Neural crest cell (in vitro differentiated cells): ENCODE results near the gene OR5M10. TPM values are rescaled to one million over a fixed set of nuclear protein-coding genes. Genes with fewer than 3 reads are reported as not detected.

Source experiments
- DNase-seq: peaks from one replicate; pipeline ENCODE4 v3.0.0; 2021; ENCODE audit warnings: low read depth, mixed read lengths, low spot score
- H3K27ac Mint-ChIP-seq: one replicate; pipeline ENCODE4 v1.8.0; 2021; ENCODE audit warnings: mild to moderate bottlenecking, mixed read lengths; ENCODE audit not compliant: unreplicated experiment
- H3K27me3 Mint-ChIP-seq: 2 replicates; pipeline ENCODE4 v1.8.0; 2021; ENCODE audit warnings: low read depth, mild to moderate bottlenecking, mixed read lengths
- H3K36me3 Mint-ChIP-seq: 2 replicates; pipeline ENCODE4 v1.8.0; 2021; ENCODE audit warnings: low read depth, mild to moderate bottlenecking, mixed read lengths
- H3K4me1 Mint-ChIP-seq: 2 replicates; pipeline ENCODE4 v1.8.0; 2021; ENCODE audit warnings: mixed read lengths
- H3K4me3 Mint-ChIP-seq: one replicate; pipeline ENCODE4 v1.8.0; 2021; ENCODE audit warnings: mild to moderate bottlenecking, mixed read lengths
- H3K9me3 Mint-ChIP-seq: 2 replicates; pipeline ENCODE4 v1.8.0; 2021; ENCODE audit warnings: mixed read lengths
- total RNA-seq: library from RNA; stranded (reverse); gene quantifications from 2 replicates; pipeline ENCODE4 v1.2.1, GENCODE V29; 2021
- TF ChIP-seq, protein P1 (sequence below): fragments of 200-600 bp; sonication (generic); conservative IDR thresholded peaks from 2 replicates; pipeline ENCODE4 v1.5.0; 2021; ENCODE audit warnings: antibody characterized with exemption, mild to moderate bottlenecking

Gene OR5M10
- total RNA-seq, 1 donor from 2014 or later, result not detected

DNA sequence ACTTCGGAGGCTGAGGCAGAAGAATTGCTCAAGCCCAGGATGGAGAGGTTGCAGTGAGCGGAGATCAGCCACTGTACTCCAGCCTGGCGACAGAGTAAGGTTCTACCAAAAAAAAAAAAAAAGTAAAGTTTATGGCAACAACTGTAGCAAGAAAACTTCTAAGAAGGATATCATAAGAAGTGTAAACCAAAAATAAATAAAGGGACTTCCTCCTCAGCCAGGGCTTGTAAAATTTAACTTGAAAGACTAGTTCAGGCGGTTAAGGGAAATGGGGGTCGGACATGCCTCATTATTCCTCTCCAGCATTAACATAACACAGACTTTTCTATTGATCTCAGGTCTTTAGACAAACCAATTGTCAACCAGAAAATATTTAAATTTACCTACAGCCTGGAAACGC lies 32.0 kb downstream of the OR5M10 start:
- TF ChIP-seq, protein P1, sequence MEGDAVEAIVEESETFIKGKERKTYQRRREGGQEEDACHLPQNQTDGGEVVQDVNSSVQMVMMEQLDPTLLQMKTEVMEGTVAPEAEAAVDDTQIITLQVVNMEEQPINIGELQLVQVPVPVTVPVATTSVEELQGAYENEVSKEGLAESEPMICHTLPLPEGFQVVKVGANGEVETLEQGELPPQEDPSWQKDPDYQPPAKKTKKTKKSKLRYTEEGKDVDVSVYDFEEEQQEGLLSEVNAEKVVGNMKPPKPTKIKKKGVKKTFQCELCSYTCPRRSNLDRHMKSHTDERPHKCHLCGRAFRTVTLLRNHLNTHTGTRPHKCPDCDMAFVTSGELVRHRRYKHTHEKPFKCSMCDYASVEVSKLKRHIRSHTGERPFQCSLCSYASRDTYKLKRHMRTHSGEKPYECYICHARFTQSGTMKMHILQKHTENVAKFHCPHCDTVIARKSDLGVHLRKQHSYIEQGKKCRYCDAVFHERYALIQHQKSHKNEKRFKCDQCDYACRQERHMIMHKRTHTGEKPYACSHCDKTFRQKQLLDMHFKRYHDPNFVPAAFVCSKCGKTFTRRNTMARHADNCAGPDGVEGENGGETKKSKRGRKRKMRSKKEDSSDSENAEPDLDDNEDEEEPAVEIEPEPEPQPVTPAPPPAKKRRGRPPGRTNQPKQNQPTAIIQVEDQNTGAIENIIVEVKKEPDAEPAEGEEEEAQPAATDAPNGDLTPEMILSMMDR, result no peak
- no peak overlapping the region for H3K4me3 Mint-ChIP-seq
- H3K27me3 Mint-ChIP-seq, result no peaks in the 10 kb centered on the region
- no peak overlapping the region for H3K27ac Mint-ChIP-seq
- no peaks in the 10 kb centered on the region for H3K36me3 Mint-ChIP-seq
- peaks cover 4% of the 10 kb centered on the region for H3K9me3 Mint-ChIP-seq
- no peak for DNase-seq
- H3K4me1 Mint-ChIP-seq, result no peaks in the 10 kb centered on the region

DNA sequence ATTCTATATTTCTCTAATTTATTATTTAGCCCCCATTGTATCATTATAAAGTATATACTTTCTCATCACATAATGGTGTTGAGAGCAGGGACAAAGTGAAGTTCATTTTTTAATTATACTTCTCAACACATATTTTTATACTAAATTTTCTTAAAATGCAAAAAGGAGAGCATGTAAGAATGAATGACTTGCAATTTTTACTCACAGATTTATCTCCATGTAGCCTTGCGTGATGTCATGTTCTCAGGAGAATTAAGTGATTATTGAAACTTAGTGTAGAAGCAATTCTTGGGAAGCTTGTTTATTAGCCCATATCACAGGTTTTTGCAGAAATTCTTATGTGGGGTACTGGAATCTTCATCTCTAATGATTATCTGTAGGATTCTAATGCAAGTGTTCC lies 33.8 kb downstream of the OR5M10 start:
- TF ChIP-seq, protein P1, result no peak
- Mint-ChIP-seq H3K36me3 (no peaks in the 10 kb centered on the region), H3K4me1 (no peaks in the 10 kb centered on the region), H3K27me3 (no peaks in the 10 kb centered on the region), H3K9me3 (peaks cover 4% of the 10 kb centered on the region), H3K4me3 (no peak overlapping the region), H3K27ac (no peak overlapping the region)
- no peak for DNase-seq

- Mint-ChIP-seq H3K4me1 (no peaks in the 10 kb centered on the region), H3K27me3 (no peaks in the 10 kb centered on the region), H3K36me3 (no peaks in the 10 kb centered on the region), H3K4me3 (no peak within 1 kb of the TSS), H3K27ac (no peak within 1 kb of the TSS), H3K9me3 (peaks cover 4% of the 10 kb centered on the region)
- TF ChIP-seq, protein P1, result no peak
- DNase-seq, result no peak
Measured at GRCh38 chr11:56543157-56543556, 34.4 kb downstream of the OR5M10 start, which contains the start of gene OR5M11. OR5M11 (minus strand) TSS chr11:56543257; CDS start chr11:56543257, 0 bp downstream.

DNA sequence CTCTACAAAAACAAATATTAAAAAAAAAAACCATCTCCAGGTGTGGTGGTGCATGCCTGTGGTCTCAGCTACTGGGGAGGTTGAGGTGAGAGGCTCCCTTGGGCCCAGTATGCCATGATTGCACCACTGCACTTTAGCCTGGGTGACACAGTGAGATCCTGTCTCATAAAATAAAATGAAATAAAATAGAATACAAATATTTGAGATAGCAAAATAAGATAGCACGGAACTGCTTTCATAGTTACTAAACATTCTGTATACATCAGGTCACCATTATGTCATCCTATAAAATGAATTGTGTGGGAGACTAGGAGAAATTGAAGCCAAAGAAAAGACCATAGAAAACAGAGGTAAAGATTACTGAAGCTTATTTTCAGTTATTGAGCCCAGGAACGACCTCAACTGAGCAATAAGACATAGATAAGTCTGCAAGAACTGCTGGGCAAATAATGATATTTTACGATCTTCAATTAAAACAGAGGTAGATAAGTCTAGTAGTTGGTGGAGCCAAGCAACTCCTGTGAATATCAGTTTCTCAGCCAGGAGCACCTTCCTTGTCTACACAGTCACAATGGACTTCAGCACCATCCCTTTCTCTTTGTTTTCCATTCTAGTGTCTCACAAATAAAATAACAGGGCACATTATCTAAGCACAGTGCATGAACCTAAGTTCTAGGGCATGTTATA lies 44.3 kb downstream of the OR5M10 start:
- Mint-ChIP-seq H3K4me1 (no peaks in the 10 kb centered on the region), H3K27ac (no peak overlapping the region), H3K9me3 (no peaks in the 10 kb centered on the region), H3K27me3 (no peaks in the 10 kb centered on the region), H3K36me3 (no peaks in the 10 kb centered on the region), H3K4me3 (no peak overlapping the region)
- DNase-seq, result no peak
- TF ChIP-seq, protein P1, result no peak

- no peaks in the 10 kb centered on the region for H3K27me3 Mint-ChIP-seq
- TF ChIP-seq, protein P1, result no peak
- H3K36me3 Mint-ChIP-seq, result no peaks in the 10 kb centered on the region
- H3K27ac Mint-ChIP-seq, result no peak overlapping the region
- no peaks in the 10 kb centered on the region for H3K9me3 Mint-ChIP-seq
- no peak overlapping the region for H3K4me3 Mint-ChIP-seq
- no peaks in the 10 kb centered on the region for H3K4me1 Mint-ChIP-seq
- no peak for DNase-seq
Measured at GRCh38 chr11:56531856-56532255, 45.7 kb downstream of the OR5M10 start.

Other genes with a start within 250 kb of the OR5M10 start
- not detected in 2 replicates for gene OR8K1, start 231.7 kb downstream of the OR5M10 start, total RNA-seq
- gene OR8J1, start 223.4 kb downstream of the OR5M10 start, total RNA-seq, result not detected in 2 replicates
- gene OR8U1, start 202.1 kb downstream of the OR5M10 start, total RNA-seq, result not detected in 2 replicates
- not detected in 2 replicates for gene OR5AL1, start 165.0 kb downstream of the OR5M10 start, total RNA-seq
- not detected in 2 replicates for gene OR5M3, start 104.4 kb downstream of the OR5M10 start, total RNA-seq
- gene OR5M8, start 86.4 kb downstream of the OR5M10 start, total RNA-seq, result not detected in 2 replicates
- not detected in 2 replicates for gene OR5M11, start 34.5 kb downstream of the OR5M10 start, total RNA-seq
- gene OR5M1, start 37.2 kb upstream of the OR5M10 start, total RNA-seq, result not detected in 2 replicates
- gene OR5AP2, start 64.7 kb upstream of the OR5M10 start, total RNA-seq, result not detected in 2 replicates
- gene OR5AR1, start 86.0 kb upstream of the OR5M10 start, total RNA-seq, result not detected in 2 replicates
- not detected in 2 replicates for gene OR9G1, start 121.4 kb upstream of the OR5M10 start, total RNA-seq
- gene OR9G4, start 171.0 kb upstream of the OR5M10 start, total RNA-seq, result not detected in 2 replicates